Measurements from ENCODE around the gene SYAP1. TPM values are rescaled to one million over a fixed set of nuclear protein-coding genes. Genes with fewer than 3 reads are reported as not detected.
A peak's percentile ranks its signal among the peaks of the same experiment; 100 is the strongest.
"Not testable (repeated sequence)": the region's sequence is repeated elsewhere in the genome, so short reads cannot be mapped to it uniquely, and the experiment has no call there.

The SYAP1 gene
- total RNA-seq, 1 donor from 2014 or later, result 48.4 TPM

- peaks cover 11% of the 10 kb centered on the region for H3K4me1 Mint-ChIP-seq (ENCODE audit: unreplicated experiment)
- H3K36me3 Mint-ChIP-seq, result peaks cover 40% of the 10 kb centered on the region
- TF ChIP-seq CTCF (conservative IDR thresholded peaks at IDR 0.05), result no peak
- no peak for DNase-seq (ENCODE audit: extremely low spot score, unreplicated experiment)
- no peak overlapping the region for H3K4me3 Mint-ChIP-seq
- H3K9me3 Mint-ChIP-seq, result no peaks in the 10 kb centered on the region
- no peaks in the 10 kb centered on the region for H3K27me3 Mint-ChIP-seq
- no peak overlapping the region for H3K27ac Mint-ChIP-seq
These were observed 34.6 kb downstream of the SYAP1 start for GRCh38 chrX:16754019-16754418.

- Mint-ChIP-seq H3K4me1 (ENCODE audit: unreplicated experiment) (peaks cover 11% of the 10 kb centered on the region), H3K4me3 (no peak overlapping the region), H3K27me3 (no peaks in the 10 kb centered on the region), H3K36me3 (peaks cover 45% of the 10 kb centered on the region), H3K27ac (no peak overlapping the region), H3K9me3 (no peaks in the 10 kb centered on the region)
- DNase-seq (ENCODE audit: extremely low spot score, unreplicated experiment), result no peak
- TF ChIP-seq CTCF (conservative IDR thresholded peaks at IDR 0.05), result no peak
These were observed 37.3 kb downstream of the SYAP1 start for GRCh38 chrX:16756724-16757123.

GRCh38 chrX:16761500-16761899, 42.1 kb downstream of the SYAP1 start:
- not testable (repeated sequence) for H3K27ac Mint-ChIP-seq; H3K4me3 Mint-ChIP-seq; DNase-seq (ENCODE audit: extremely low spot score, unreplicated experiment); H3K27me3 Mint-ChIP-seq; H3K4me1 Mint-ChIP-seq (ENCODE audit: unreplicated experiment); H3K9me3 Mint-ChIP-seq
- peaks cover 23% of the 10 kb centered on the region for H3K36me3 Mint-ChIP-seq

GRCh38 chrX:16762579-16762978, 43.2 kb downstream of the SYAP1 start:
- H3K36me3 Mint-ChIP-seq, result peaks cover 15% of the 10 kb centered on the region
- H3K4me1 Mint-ChIP-seq (ENCODE audit: unreplicated experiment), result no peaks in the 10 kb centered on the region
- no peak for DNase-seq (ENCODE audit: extremely low spot score, unreplicated experiment)
- H3K27me3 Mint-ChIP-seq, result no peaks in the 10 kb centered on the region
- peak overlapping the region; percentile 44 for H3K27ac Mint-ChIP-seq
- no peak for TF ChIP-seq CTCF (conservative IDR thresholded peaks at IDR 0.05)
- H3K9me3 Mint-ChIP-seq, result no peaks in the 10 kb centered on the region
- H3K4me3 Mint-ChIP-seq, result no peak overlapping the region

GRCh38 chrX:16765594-16765993, 46.2 kb downstream of the SYAP1 start:
- peaks cover 6% of the 10 kb centered on the region for H3K36me3 Mint-ChIP-seq
- DNase-seq (ENCODE audit: extremely low spot score, unreplicated experiment), result no peak
- H3K4me1 Mint-ChIP-seq (ENCODE audit: unreplicated experiment), result no peaks in the 10 kb centered on the region
- no peak for TF ChIP-seq CTCF (conservative IDR thresholded peaks at IDR 0.05)
- no peak overlapping the region for H3K4me3 Mint-ChIP-seq
- H3K27ac Mint-ChIP-seq, result no peak overlapping the region
- H3K27me3 Mint-ChIP-seq, result no peaks in the 10 kb centered on the region
- no peaks in the 10 kb centered on the region for H3K9me3 Mint-ChIP-seq

- Mint-ChIP-seq H3K27me3 (no peaks in the 10 kb centered on the region), H3K36me3 (no peaks in the 10 kb centered on the region), H3K27ac (peak overlapping the region; percentile 100), H3K4me3 (no peak overlapping the region), H3K9me3 (peaks cover 4% of the 10 kb centered on the region), H3K4me1 (ENCODE audit: unreplicated experiment) (peaks cover 7% of the 10 kb centered on the region)
- TF ChIP-seq CTCF (conservative IDR thresholded peaks at IDR 0.05), result no peak
- DNase-seq (ENCODE audit: extremely low spot score, unreplicated experiment), result no peak
These were observed 51.6 kb downstream of the SYAP1 start for GRCh38 chrX:16770970-16771482.
